DMS53 (cell line): Measurements from ENCODE around the gene POMT1.
A peak's percentile ranks its signal among the peaks of the same experiment; 100 is the strongest.
"Not testable (repeated sequence)": the region's sequence is repeated elsewhere in the genome, so short reads cannot be mapped to it uniquely, and the experiment has no call there.

Experiments used
- DNase-seq: peaks from one replicate; lab custom pipeline; 2025; lab: John Stamatoyannopoulos, UW

The POMT1 gene, protein sequence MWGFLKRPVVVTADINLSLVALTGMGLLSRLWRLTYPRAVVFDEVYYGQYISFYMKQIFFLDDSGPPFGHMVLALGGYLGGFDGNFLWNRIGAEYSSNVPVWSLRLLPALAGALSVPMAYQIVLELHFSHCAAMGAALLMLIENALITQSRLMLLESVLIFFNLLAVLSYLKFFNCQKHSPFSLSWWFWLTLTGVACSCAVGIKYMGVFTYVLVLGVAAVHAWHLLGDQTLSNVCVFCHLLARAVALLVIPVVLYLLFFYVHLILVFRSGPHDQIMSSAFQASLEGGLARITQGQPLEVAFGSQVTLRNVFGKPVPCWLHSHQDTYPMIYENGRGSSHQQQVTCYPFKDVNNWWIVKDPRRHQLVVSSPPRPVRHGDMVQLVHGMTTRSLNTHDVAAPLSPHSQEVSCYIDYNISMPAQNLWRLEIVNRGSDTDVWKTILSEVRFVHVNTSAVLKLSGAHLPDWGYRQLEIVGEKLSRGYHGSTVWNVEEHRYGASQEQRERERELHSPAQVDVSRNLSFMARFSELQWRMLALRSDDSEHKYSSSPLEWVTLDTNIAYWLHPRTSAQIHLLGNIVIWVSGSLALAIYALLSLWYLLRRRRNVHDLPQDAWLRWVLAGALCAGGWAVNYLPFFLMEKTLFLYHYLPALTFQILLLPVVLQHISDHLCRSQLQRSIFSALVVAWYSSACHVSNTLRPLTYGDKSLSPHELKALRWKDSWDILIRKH

DNA sequence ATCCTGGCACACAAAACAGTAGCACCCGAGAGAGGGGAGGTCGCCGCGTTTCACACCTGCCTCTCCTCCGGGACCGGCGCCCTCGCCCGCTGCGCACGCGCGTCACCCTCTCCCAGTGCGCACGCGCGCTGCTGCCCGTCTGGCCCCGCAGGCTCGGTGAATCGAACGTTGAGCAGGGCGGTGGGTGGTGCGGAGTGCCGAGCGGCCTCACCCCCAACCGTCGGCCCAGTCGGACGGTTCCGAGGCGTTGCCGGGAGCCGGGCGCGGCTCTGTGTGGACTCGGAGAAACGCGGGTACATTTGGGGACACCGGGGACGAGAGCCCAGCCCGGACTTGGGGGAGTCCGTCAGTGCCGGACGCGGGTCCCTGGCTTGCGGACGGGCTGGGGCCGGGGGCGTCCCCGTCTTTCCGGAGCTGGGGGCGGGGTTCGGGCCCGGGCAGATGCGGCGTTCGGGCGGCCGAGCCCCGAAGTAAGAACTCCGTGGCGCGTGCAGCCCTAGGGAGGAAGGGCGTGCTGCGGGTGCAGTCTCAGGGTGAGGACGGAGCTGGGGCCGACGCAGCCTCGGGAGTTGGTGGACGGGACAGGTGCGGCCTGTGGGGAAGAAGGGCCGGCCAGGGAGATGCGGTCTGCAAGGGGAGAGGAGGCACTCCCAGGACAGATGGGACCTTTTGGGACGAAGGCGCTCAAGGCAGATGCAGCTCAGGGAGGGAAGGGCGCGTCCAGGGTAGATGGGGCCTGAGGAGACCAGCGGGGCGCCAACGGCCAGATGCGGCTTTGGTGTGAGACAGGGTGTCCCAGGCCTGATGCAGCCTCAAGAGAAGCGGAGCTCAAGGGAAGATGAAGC, at the start of gene POMT1:
Gene POMT1 (plus strand): TSS at position 138 of the 845 bp plus-strand sequence. CDS start 1,301 bp downstream, outside the sequence.
- DNase-seq: peak; percentile 94

DNA sequence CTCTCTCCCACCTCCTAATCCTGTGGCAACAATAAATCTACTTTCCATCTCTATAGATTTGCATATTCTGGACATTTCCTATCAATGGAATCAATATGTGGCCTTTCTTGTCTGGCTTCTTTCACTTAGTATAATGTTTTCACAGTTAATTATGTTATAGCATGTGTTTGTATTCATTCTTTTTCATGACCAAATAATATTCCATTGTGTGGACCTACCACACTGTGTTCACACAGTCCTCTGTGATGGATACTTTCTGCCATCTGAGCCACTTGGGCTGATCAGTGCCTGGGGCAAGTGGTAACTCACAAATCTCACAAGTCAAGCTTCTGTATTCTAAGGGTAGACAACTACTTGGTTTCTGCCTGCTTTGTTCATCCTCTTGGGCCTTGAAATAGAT, 48.7 kb upstream of the POMT1 start:
- no peak for DNase-seq

DNA sequence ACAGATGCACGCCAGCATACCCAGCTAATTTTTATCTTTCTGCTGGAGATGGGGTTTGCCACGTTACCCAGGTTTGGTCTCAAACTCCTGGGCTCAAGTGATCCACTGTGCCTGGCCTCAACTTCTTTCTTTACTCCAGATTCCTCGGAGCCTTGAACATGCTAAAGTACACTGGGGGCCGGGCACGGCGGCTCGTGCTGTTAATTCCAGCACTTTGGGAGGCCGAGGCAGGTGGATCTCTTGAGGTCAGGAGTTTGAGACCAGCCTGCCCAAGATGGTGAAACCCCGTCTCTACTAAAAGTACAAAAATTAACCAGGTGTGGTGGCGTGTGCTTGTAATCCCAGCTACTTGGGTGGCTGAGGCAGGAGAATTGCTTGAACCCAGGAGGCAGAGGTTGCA, 47.1 kb upstream of the POMT1 start:
- not testable (repeated sequence) for DNase-seq

DNA sequence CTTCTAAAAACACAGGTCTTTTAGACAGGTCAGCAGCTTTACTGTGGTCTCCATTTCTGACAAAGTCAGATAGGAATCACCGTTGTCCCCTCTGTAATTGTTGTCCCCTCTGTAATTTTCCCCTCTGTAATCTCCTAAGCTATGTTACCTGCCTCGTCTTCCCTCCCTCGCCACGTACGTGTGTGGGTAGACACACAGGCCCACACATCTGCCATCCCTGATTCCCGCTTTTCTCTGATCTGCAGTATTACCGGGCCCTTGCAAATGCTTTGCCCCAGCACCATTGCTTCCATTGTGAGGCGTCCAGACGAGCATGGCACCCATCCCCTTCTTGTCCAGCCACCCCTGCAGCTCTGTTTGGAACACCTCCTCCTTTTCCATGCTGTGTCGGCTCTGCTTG, 45.0 kb upstream of the POMT1 start:
- no peak for DNase-seq

DNA sequence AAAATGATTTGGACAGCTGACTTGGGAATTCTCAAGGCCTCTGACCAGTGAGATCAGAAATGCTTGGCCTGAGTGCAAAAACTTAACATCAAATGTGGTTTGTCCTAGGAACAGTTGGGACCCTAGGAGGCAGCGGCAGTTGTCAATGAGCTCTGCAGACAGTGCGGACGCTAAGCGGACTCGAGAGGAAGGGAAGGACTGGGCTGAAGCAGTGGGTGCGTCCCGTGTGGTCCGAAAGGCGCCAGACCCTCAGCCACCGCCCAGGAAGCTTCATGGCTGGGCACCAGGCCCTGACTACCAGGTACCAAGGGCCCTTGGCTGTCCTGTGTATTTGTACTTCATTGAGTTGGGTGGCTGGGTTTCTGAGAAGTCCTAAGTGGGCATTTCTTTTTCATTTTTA, 43.7 kb upstream of the POMT1 start:
- no peak for DNase-seq

DNA sequence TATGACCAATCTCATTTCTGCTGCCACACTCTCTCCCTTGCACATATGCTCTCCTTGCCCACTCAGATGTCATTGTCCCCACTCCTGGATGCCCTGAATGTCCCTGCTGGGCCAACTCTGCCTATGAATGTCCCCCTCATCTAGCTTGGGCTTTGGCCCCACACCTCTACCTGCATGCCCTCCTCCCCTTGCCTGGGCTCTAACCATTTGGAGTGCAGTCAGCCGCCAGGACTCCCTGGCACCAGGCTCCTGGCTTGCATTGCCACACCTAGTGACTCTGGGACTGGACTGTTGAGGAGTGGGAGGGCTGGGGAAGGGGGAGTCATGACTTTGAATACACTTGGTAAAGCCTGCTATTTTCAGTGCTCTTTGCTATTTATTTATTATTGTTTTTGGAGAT, 41.6 kb upstream of the POMT1 start:
- no peak for DNase-seq

DNA sequence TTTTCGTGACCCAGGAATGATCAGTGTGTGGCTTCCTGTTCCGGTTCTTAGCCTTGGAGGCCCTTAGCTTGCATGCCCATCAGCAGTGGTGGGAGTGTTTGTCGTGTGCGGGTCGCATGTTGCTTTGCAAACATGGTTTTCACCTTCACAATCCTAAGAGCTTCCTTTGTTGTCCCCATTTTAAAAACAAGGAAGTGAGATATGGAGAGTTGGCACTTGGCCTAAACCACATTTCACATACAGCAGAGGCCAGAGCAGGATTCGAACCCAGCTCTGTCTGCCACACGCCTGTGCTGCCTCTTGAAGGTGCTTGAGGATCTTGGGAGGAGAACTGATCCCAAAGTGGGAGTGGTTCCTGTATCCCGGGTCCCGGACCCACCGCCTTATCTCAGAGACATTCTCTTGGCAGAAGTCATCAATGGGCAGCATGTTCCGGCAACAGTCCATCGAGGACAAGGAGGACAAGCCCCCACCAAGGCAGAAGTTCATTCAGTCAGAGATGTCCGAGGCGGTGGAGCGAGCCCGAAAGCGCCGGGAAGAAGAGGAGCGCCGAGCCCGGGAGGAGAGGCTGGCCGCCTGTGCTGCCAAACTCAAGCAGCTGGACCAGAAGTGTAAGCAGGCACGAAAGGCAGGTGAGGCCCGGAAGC, 38.2 kb upstream of the POMT1 start:
- no peak for DNase-seq

DNA sequence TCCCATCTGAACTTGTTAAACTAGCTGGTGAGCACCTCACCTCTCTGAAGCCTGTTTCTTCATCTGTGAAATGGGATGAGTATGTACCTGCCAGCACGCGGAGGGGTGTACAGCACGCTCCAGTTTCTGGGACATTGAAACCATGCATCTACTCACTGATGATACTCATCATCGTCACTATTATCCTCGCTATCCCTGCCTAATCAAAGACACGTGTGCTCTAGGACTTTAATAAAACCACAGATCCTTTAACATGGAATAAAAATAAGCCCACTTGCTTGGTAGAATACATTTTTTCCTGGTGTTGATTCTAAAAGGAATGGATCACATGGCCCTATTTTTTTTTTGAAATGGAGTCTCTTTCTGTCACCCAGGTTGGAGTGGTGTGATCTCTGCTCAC, 37.3 kb upstream of the POMT1 start:
- no peak for DNase-seq

DNA sequence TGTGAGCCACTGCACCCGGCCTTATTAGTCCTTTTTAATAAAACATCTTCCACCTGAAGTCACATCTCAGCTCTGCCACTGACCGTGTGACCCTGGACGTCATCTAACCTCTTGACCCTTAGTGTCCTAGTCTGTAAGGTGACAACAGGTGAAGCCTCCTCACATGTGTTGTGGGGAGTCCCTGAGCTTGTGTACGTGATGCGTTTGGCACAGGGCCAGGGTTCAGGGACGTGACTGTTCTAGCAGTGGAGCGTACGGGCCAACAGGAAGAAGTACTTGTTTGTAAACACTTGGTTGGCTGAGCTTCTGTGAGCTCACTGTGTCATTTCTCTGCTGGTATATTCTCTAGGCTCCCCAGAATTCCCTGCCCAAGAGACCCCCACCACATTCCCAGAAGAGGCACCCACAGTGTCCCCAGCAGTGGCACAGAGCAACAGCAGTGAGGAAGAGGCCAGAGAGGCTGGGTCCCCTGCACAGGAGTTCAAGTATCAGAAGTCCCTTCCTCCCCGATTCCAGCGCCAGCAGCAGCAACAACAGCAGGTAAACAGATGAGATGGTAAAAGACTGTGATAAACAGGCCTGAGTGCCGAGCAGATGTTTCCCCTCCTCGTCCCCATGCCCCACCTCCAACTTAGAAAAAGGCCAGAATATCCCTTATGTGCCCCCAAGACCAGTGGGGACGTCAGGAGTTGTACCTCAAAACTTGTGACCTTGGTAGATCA, 35.3 kb upstream of the POMT1 start:
- DNase-seq: no peak

DNA sequence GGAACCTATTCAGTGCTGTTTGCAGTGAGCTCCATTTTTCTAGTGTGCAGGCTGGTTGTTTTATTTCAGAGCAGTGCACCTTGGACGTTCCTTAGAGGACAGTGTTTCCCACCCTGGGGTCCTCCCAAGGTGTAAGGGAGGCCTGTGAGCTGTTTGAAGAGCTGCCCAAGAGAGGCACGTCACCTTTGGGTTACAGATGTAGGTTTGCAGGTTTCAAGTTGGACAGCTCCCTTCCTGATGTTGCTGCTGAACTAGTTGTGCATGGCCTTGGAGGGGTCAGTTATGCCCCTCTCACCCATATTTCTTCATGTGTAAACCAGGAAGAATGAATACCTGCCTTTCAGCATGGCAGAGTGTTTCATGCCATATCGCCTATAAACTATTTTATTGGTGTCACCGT, 34.7 kb upstream of the POMT1 start:
- DNase-seq: no peak

DNA sequence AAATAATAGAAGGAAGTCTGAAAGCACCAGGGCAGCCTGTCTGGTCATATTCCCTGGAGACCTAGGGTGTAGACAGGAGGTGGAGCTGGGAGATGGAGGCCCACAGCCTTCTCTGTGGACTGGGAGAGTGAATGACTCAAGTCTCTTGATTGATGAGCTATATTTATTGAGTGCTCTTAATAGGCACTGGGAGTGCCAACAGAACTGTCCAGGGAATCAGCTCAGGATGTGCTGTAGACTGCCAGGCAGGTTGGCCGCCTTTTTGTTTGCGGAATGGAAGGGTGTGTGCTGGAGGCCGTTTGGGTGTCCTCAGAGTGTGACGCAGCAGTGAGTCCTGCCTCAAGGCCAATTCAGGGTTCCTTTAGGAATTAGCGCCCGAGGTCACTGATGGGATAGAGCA, 33.4 kb upstream of the POMT1 start:
- no peak for DNase-seq

DNA sequence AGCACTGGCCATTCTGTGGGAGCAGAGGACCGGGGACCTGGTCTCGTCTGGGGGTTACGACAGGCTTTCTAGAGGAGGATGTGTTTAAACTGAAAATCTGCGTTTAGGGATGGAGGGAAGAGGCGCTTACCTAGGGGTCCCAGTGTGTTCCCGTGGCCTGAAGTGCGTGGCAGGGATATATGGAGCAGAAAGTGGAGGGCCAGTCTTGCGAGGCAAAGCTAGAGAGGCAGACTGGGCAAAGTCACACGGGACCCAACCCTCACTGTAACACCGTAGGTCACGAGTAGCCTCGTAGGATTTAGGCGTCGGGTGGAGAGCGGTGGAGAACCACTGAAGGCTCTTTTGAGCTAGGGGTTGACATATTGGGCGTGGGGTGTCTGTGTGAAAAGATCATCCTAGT, 32.8 kb upstream of the POMT1 start:
- no peak for DNase-seq

DNA sequence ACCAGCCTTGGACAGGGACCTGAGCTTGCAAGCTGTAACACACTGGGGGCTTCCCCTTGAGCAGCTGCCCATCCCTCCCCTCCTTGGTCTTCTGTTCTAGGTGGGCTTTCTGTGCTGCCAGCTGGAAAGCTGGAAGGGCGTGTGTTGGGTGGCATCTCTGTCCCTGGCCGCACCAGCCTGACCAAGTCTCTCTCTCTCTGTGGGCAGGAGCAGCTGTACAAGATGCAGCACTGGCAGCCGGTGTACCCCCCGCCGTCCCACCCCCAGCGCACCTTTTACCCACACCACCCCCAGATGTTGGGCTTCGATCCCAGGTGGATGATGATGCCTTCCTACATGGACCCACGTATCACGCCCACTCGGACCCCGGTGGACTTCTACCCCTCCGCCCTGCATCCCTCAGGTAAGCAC, 32.1 kb upstream of the POMT1 start:
- DNase-seq: no peak

DNA sequence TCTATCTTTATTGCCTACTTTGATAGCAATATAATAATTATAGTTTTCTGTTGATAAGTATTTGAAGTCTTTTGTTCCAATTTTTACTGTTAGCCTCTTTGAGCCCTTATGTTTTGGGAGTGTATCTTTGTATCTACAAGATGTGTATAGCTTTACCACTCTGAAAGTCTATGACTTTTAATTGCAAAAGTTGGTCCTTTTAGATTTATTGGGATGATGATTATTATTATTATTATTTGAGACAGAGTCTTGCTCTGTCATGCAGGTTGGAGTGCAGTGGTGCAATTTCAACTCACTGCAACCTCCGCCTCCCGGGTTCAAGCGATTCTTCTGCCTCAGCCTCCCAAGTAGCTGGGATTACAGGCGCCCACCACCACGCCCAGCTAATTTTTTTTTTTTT, 30.6 kb upstream of the POMT1 start:
- not testable (repeated sequence) for DNase-seq

DNA sequence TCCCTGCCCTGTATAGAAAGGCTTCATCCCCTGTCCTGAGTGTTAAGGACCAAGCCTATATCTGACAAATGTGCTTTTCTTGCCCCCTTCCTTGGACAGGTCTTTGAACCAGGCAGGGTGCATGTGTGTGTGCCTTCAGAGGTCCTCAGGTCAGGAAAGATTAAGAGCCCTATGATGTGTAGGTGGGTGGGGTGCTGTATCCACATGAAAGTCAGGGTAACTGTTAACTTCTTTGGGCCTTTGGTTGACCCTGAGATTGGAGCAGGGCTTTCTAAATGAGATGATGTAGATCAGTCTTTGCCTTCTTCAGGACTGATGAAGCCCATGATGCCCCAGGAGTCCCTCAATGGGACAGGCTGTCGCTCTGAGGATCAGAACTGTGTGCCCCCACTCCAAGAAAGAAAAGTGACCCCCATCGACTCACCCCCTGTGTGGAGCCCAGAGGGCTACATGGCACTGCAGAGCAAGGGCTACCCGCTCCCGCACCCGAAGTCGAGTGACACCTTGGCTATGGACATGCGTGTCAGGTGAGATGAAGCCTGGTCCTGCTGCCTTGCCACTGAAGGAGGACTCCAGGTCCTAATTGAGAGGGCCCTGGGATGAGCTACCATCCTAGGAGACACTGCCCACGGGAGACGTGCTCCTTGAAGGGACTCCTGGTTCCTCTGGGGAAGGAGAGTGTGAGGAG, 29.4 kb upstream of the POMT1 start:
- DNase-seq: no peak

DNA sequence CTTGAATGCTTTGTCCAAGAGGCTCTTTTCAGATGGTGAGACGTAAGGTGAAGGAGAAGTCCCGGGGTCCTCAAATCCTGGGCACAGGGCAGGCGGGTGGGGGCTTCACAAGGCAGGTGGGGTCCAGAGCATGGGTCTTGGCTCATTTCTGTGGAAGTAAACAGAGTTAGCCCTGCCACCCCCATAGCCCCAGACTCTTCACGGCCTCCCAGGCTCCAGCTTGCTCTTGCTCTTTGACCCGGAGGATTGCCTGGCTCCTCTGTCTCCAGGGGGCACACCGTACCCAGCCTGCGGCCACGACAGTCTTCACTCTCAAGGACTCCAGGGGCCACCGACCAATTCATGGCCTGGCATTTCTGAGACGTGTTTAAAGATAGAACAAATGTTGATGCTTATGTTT, 28.8 kb upstream of the POMT1 start:
- DNase-seq: no peak

DNA sequence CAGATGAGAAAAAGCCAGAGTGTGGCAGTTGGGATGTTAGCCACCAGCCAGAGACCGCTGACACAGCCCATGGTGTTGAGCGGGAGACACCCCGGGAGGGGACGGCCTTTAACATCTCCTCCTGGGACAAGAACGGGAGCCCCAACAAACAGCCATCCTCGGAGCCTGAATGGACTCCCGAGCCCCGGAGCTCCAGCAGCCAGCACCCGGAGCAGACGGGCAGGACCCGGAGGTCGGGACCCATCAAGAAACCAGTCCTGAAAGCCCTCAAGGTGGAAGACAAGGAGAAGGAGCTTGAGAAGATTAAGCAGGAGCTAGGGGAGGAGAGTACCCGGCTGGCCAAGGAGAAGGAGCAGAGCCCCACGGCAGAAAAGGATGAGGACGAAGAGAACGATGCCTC, 28.0 kb upstream of the POMT1 start:
- no peak for DNase-seq

DNA sequence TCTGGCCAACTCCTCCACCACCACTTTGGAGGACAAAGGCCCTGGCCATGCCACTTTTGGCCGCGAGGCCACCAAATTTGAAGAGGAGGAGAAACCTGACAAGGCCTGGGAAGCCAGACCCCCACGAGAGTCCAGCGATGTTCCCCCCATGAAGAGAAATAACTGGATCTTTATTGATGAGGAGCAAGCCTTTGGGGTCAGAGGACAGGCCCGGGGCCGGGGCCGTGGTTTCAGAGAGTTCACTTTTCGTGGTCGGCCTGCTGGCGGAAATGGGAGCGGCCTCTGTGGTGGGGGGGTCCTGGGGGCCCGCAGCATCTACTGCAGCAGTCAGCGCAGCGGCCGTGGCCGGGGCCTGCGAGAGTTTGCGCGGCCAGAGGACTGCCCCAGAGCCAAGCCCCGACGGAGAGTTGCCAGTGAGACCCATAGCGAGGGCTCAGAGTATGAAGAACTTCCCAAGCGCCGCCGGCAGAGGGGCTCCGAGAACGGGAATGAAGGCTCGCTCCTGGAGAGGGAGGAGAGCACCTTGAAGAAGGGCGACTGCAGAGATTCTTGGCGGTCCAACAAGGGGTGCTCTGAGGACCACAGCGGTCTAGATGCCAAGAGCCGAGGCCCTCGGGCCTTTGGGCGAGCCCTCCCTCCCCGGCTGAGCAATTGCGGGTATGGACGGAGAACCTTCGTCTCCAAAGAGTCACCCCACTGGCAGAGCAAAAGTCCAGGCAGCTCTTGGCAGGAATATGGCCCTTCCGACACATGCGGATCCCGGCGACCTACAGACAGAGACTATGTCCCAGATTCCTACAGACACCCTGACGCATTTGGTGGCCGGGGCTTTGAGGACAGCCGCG, 27.4 kb upstream of the POMT1 start:
- no peak for DNase-seq

DNA sequence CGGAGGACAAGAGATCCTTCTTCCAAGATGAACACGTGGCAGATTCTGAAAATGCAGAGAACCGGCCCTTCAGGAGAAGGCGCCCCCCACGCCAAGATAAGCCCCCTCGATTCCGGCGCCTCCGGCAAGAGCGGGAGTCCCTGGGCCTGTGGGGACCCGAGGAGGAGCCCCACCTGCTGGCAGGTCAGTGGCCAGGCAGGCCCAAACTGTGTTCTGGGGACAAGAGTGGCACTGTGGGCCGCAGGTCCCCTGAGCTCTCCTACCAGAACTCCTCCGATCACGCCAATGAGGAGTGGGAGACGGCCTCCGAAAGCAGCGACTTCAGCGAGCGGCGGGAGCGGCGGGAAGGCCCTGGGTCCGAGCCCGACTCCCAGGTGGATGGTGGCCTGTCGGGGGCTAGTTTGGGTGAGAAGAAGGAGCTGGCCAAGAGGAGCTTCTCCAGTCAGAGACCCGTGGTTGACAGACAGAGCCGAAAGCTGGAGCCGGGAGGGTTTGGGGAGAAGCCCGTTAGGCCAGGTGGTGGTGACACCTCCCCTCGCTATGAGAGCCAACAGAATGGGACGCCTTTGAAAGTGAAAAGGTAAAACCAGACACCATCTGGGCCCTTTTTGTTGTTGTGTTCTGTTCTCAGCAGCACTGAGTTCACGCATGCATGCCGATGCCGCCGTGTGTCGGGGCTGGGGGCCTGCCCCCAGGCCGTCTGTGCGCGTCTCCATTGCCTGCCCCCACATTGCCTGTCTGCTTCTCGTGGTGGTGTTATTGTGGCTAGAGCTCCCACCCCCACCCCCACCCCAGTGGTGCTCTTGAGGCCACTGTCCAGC, 26.6 kb upstream of the POMT1 start:
- DNase-seq: peak; percentile 20
